ENCODE results near the gene NCEH1.

NCEH1 gene

GRCh38 chr3:172613845-172614244 is 97.0 kb downstream of the NCEH1 start:
- Histone ChIP-seq H3K36me3 (ENCODE audit: control insufficient read depth, insufficient read depth, low read length) (no peaks in the 10 kb centered on the region), H3K27ac (ENCODE audit: low read depth, low read length, severe bottlenecking) (no peak overlapping the region), H3K4me3 (ENCODE audit: extremely low read depth, insufficient read depth, low read length, poor library complexity, severe bottlenecking) (no peak overlapping the region), H3K4me1 (ENCODE audit: control insufficient read depth, insufficient read depth, low read length, poor library complexity, severe bottlenecking) (no peaks in the 10 kb centered on the region), H3K9me3 (ENCODE audit: control insufficient read depth, low read length) (no peaks in the 10 kb centered on the region)
- 79 to 94% methylated on average over 2 of the region's 2 CpGs for WGBS, 2 experiments (ENCODE audit: insufficient coverage in 2 of 2)

GRCh38 chr3:172612871-172613678 is 97.8 kb downstream of the NCEH1 start:
- Histone ChIP-seq H3K4me1 (ENCODE audit: control insufficient read depth, insufficient read depth, low read length, poor library complexity, severe bottlenecking) (no peaks in the 10 kb centered on the region), H3K4me3 (ENCODE audit: extremely low read depth, insufficient read depth, low read length, poor library complexity, severe bottlenecking) (no peak overlapping the region), H3K36me3 (ENCODE audit: control insufficient read depth, insufficient read depth, low read length) (no peaks in the 10 kb centered on the region), H3K27ac (ENCODE audit: low read depth, low read length, severe bottlenecking) (no peak overlapping the region), H3K9me3 (ENCODE audit: control insufficient read depth, low read length) (no peaks in the 10 kb centered on the region)
- WGBS, 2 experiments (ENCODE audit: insufficient coverage in 2 of 2), result 92 to 100% methylated on average over 3 to 5 of the region's 6 CpGs

GRCh38 chr3:172609750-172610149 is 101.1 kb downstream of the NCEH1 start:
- WGBS, 2 experiments (ENCODE audit: insufficient coverage in 2 of 2), result 95 to 100% methylated on average over 4 of the region's 6 CpGs
- no peak overlapping the region for H3K4me3 ChIP-seq (ENCODE audit: extremely low read depth, insufficient read depth, low read length, poor library complexity, severe bottlenecking)

GRCh38 chr3:172608575-172608974 is 102.3 kb downstream of the NCEH1 start:
- Histone ChIP-seq H3K4me3 (ENCODE audit: extremely low read depth, insufficient read depth, low read length, poor library complexity, severe bottlenecking) (no peak overlapping the region), H3K27ac (ENCODE audit: low read depth, low read length, severe bottlenecking) (no peak overlapping the region), H3K4me1 (ENCODE audit: control insufficient read depth, insufficient read depth, low read length, poor library complexity, severe bottlenecking) (no peaks in the 10 kb centered on the region), H3K9me3 (ENCODE audit: control insufficient read depth, low read length) (no peaks in the 10 kb centered on the region), H3K36me3 (ENCODE audit: control insufficient read depth, insufficient read depth, low read length) (no peaks in the 10 kb centered on the region)
- 80 to 82% methylated on average over 1 to 2 of the region's 2 CpGs for WGBS, 2 experiments (ENCODE audit: insufficient coverage in 2 of 2)

More at GRCh38 chr3:172609750-172610149, 101.1 kb downstream of the NCEH1 start:
- H3K9me3 ChIP-seq (ENCODE audit: control insufficient read depth, low read length), result no peaks in the 10 kb centered on the region
- no peaks in the 10 kb centered on the region for H3K4me1 ChIP-seq (ENCODE audit: control insufficient read depth, insufficient read depth, low read length, poor library complexity, severe bottlenecking)
- no peaks in the 10 kb centered on the region for H3K36me3 ChIP-seq (ENCODE audit: control insufficient read depth, insufficient read depth, low read length)
- H3K27ac ChIP-seq (ENCODE audit: low read depth, low read length, severe bottlenecking), result no peak overlapping the region

- Histone ChIP-seq H3K9me3 (ENCODE audit: control insufficient read depth, low read length) (no peaks in the 10 kb centered on the region), H3K4me1 (ENCODE audit: control insufficient read depth, insufficient read depth, low read length, poor library complexity, severe bottlenecking) (no peaks in the 10 kb centered on the region), H3K36me3 (ENCODE audit: control insufficient read depth, insufficient read depth, low read length) (no peaks in the 10 kb centered on the region), H3K27ac (ENCODE audit: low read depth, low read length, severe bottlenecking) (no peak overlapping the region), H3K4me3 (ENCODE audit: extremely low read depth, insufficient read depth, low read length, poor library complexity, severe bottlenecking) (no peak overlapping the region)
- WGBS, 2 experiments (ENCODE audit: insufficient coverage in 2 of 2), result 11 to 20% methylated on average over 1 of the region's 2 CpGs
These were observed 103.4 kb downstream of the NCEH1 start for GRCh38 chr3:172607305-172608121.

- Histone ChIP-seq H3K4me3 (ENCODE audit: extremely low read depth, insufficient read depth, low read length, poor library complexity, severe bottlenecking) (no peak overlapping the region), H3K4me1 (ENCODE audit: control insufficient read depth, insufficient read depth, low read length, poor library complexity, severe bottlenecking) (no peaks in the 10 kb centered on the region), H3K36me3 (ENCODE audit: control insufficient read depth, insufficient read depth, low read length) (no peaks in the 10 kb centered on the region), H3K9me3 (ENCODE audit: control insufficient read depth, low read length) (no peaks in the 10 kb centered on the region), H3K27ac (ENCODE audit: low read depth, low read length, severe bottlenecking) (no peak overlapping the region)
- WGBS, 2 experiments (ENCODE audit: insufficient coverage in 2 of 2), result 94% methylated on average over 3 to 4 of the region's 5 CpGs
These were observed 104.8 kb downstream of the NCEH1 start for GRCh38 chr3:172606021-172606420.

GRCh38 chr3:172604895-172605646 is 105.8 kb downstream of the NCEH1 start:
- Histone ChIP-seq H3K36me3 (ENCODE audit: control insufficient read depth, insufficient read depth, low read length) (no peaks in the 10 kb centered on the region), H3K4me3 (ENCODE audit: extremely low read depth, insufficient read depth, low read length, poor library complexity, severe bottlenecking) (no peak overlapping the region), H3K4me1 (ENCODE audit: control insufficient read depth, insufficient read depth, low read length, poor library complexity, severe bottlenecking) (no peaks in the 10 kb centered on the region), H3K27ac (ENCODE audit: low read depth, low read length, severe bottlenecking) (no peak overlapping the region), H3K9me3 (ENCODE audit: control insufficient read depth, low read length) (no peaks in the 10 kb centered on the region)
- 100% methylated on average over 1 to 3 of the region's 3 CpGs for WGBS, 2 experiments (ENCODE audit: insufficient coverage in 2 of 2)

- WGBS, 2 experiments (ENCODE audit: insufficient coverage in 2 of 2), result 93% methylated on average over 3 of the region's 3 CpGs; no CpG with 5 or more reads in 1 of the 2 experiments
- Histone ChIP-seq H3K27ac (ENCODE audit: low read depth, low read length, severe bottlenecking) (no peak overlapping the region), H3K36me3 (ENCODE audit: control insufficient read depth, insufficient read depth, low read length) (no peaks in the 10 kb centered on the region)
These were observed 109.6 kb downstream of the NCEH1 start for GRCh38 chr3:172601066-172601832.

GRCh38 chr3:172600644-172601065 is 110.2 kb downstream of the NCEH1 start:
- 88 to 100% methylated on average over 1 of the region's 3 CpGs for WGBS, 2 experiments (ENCODE audit: insufficient coverage in 2 of 2)
- H3K9me3 ChIP-seq (ENCODE audit: control insufficient read depth, low read length), result no peaks in the 10 kb centered on the region
- H3K4me3 ChIP-seq (ENCODE audit: extremely low read depth, insufficient read depth, low read length, poor library complexity, severe bottlenecking), result no peak overlapping the region
- H3K4me1 ChIP-seq (ENCODE audit: control insufficient read depth, insufficient read depth, low read length, poor library complexity, severe bottlenecking), result no peaks in the 10 kb centered on the region
- H3K27ac ChIP-seq (ENCODE audit: low read depth, low read length, severe bottlenecking), result no peak overlapping the region
- H3K36me3 ChIP-seq (ENCODE audit: control insufficient read depth, insufficient read depth, low read length), result no peaks in the 10 kb centered on the region

More at GRCh38 chr3:172601066-172601832, 109.6 kb downstream of the NCEH1 start:
- Histone ChIP-seq H3K4me1 (ENCODE audit: control insufficient read depth, insufficient read depth, low read length, poor library complexity, severe bottlenecking) (no peaks in the 10 kb centered on the region), H3K9me3 (ENCODE audit: control insufficient read depth, low read length) (no peaks in the 10 kb centered on the region), H3K4me3 (ENCODE audit: extremely low read depth, insufficient read depth, low read length, poor library complexity, severe bottlenecking) (no peak overlapping the region)

- WGBS, 2 experiments (ENCODE audit: insufficient coverage in 2 of 2), result no CpG with 5 or more reads among the region's 3 CpGs
- Histone ChIP-seq H3K4me3 (ENCODE audit: extremely low read depth, insufficient read depth, low read length, poor library complexity, severe bottlenecking) (no peak overlapping the region), H3K27ac (ENCODE audit: low read depth, low read length, severe bottlenecking) (no peak overlapping the region), H3K9me3 (ENCODE audit: control insufficient read depth, low read length) (no peaks in the 10 kb centered on the region), H3K36me3 (ENCODE audit: control insufficient read depth, insufficient read depth, low read length) (no peaks in the 10 kb centered on the region), H3K4me1 (ENCODE audit: control insufficient read depth, insufficient read depth, low read length, poor library complexity, severe bottlenecking) (no peaks in the 10 kb centered on the region)
These were observed 112.0 kb downstream of the NCEH1 start for GRCh38 chr3:172598904-172599303.
